Activated CD8-positive, alpha-beta memory T cell treated with anti-CD3 and anti-CD28 coated beads, Interleukin-2, amount 50 U/mL, for 4 hours (primary cell): ENCODE data around the gene TMEM39B.
"Not testable (repeated sequence)": the region's sequence is repeated elsewhere in the genome, so short reads cannot be mapped to it uniquely, and the experiment has no call there.

Experiments
- DNase-seq: peaks from one replicate; pipeline ENCODE4 v3.0.0-alpha.2; 2020

The TMEM39B gene

GRCh38 chr1:32072622-32073298, at the start of gene TMEM39B:
Gene TMEM39B, plus strand, starts transcription at chr1:32072939. Its CDS starts 109 bp downstream, at chr1:32073048.
- DNase-seq, result peak; percentile 91

GRCh38 chr1:32023351-32023750, 49.4 kb upstream of the TMEM39B start:
- DNase-seq, result no peak

- no peak for DNase-seq
Observed at GRCh38 chr1:32025515-32025914, 47.2 kb upstream of the TMEM39B start.

DNA sequence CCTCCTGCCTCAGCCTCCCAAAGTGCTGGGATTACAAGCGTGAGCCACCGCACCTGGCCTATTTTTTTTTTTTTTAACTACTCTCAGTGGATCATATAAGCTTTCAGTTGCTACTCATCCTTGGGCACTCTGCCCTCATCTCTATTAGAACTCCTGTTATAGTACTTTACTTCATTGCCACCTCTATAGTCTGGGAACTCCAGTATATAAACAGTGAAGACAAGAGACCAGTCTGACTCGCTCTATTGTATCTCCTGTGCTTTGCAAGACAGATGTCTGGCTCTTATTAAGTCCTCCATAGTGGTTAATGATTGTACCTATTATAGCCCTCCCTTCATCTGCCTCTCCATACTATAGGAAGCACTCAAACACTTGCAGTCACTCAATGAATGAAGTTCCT, 44.0 kb upstream of the TMEM39B start:
- no peak for DNase-seq

DNA sequence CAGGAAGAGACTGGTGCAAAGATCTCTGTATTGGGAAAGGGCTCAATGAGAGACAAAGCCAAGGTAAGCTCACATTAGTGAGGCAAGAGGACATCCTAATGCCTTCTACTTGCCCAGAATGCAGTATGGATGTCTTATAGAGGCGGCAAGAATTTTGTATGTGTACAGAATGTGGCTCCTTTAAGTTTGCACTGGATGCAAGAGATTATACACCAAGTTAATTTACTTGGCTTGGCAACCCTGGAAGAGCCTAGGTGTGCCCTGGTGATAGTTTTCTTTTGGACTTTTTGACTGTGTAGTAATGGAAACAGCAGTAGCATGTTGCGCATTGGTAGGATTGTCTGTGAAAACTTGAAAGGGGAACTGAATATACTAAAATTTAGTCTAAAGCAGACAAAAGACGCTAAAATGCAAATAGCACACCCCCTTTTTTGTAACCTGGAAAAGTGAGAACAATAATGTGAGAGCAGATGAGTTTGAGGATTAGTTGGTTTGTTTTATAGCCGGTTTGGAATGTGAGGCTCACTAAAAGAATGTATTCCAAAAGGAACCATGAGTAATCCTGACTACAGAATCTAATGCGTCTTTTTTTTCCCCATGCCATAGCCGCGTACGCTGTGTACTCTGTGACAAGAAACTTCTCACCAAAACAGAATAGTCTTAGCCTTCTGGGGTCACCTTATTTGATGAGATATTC, 41.0 kb upstream of the TMEM39B start:
- no peak for DNase-seq

DNA sequence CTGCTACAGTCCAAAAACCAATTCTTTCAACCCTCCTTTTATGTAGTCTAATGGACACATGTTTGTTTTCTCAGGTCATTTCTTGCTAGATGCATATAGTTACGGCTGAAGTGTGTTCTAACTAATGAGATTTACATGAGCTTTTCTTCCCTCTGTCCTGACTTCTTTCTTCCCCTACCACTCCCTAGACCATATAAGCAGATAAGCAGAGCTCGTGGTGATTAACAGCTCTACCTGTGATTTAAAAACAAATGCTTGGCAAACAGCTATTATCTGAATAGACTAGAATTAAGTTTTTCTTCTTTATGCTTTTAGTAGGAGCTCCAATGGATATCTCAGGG, 40.5 kb upstream of the TMEM39B start:
- DNase-seq, result no peak

DNA sequence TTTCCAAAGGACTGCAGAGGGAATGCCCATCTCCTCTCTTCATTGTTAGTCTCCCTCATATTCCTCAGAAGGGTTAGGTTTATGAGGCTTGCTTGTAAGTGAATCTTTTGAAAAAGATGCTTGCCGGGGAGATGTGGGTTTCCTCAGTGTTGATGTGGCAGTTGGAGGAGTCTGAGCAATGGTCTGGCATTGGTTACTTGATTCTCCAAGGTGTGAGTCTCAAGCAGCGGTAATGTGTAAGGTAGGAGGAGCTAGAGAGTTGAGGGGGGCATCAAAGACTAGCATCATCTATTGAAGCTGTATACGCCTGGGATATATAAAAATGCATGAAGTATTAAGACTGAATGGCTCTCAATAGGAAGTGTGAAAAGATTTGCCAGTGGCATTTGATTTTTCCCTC, 37.6 kb upstream of the TMEM39B start:
- DNase-seq, result no peak

GRCh38 chr1:32040711-32041110, 32.0 kb upstream of the TMEM39B start:
- no peak for DNase-seq

GRCh38 chr1:32042330-32042729, 30.4 kb upstream of the TMEM39B start:
- no peak for DNase-seq

GRCh38 chr1:32044234-32044633, 28.5 kb upstream of the TMEM39B start:
- no peak for DNase-seq

- no peak for DNase-seq
Observed at GRCh38 chr1:32045772-32046171, 27.0 kb upstream of the TMEM39B start.

- no peak for DNase-seq
Observed at GRCh38 chr1:32047701-32048100, 25.0 kb upstream of the TMEM39B start.

DNA sequence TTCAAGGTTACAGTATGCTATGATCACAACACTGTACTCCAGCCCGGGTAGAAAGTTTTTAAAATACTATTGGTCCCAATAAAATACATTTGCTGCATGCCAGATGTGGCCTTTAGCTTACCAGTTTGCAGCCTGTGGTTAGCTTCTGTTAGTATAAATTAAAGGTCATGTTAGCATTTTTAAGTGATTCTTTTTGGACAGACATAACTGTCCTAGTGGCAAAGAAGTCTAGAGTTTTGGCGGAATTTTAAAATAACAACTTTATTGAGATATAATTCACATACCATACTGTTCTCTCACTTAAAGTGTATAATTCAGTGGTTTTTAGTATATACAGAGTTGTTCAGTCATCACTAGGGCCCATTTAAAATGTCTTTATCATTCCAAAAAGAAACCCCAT, 24.3 kb upstream of the TMEM39B start:
- no peak for DNase-seq

DNA sequence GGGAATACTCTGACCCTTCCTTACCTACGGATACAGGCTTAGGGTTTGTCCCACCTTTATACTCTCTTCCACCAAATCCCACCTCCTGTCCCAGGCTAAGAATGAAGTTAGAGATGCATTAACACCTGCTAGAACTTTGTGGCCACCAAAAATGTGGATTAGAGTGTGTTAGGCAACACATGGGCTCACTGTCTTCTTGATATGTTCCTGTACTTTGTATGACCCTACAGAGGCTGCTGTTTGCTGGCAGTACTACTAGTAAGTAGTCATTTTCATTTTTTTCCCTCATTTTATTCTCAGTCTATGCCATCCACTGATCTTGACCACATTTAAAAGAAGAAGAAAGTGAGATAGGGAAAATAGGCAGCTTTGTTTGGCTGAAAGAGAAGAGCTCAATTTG, 21.0 kb upstream of the TMEM39B start:
- no peak for DNase-seq

- DNase-seq, result no peak
Observed at GRCh38 chr1:32052887-32053286, 19.9 kb upstream of the TMEM39B start.

GRCh38 chr1:32055416-32055815, 17.3 kb upstream of the TMEM39B start:
- DNase-seq, result no peak

DNA sequence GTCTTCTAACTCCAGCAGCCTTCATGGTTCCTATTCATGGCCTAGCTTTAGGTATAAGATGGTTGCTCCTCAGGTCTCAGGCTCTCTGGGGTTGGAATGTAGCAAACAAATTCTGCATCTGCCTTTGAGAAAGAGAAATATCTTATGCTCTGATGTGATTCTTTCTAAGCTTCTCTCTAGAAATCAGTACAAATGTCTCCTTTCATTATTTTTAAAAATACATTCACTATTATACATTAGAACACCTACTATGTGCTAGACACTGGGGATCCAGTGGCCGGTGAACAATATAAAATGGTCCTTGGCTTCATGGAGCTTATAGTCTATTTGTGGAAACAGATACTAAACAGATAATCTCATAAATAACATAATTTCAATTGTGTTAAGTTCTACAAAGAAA, 16.1 kb upstream of the TMEM39B start:
- no peak for DNase-seq

DNA sequence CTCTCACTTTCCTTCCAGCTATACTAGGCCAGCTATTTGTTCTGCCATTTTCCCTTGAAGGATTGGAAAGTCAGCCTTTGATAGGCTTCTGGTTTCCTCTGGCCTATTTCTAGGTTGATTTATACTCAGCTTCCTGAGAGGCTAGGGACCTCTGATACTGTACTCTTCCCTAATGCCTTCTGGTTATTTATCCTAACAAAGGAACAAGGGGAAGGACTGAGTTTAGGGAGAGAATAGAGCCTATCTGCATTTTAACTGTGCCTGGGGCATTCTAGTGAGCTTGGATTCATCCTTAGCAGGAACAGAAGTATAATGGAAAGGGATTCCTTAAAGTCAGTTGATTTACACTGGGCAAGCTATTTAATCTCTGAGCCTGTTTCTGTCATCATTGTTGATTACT, 11.8 kb upstream of the TMEM39B start:
- DNase-seq, result no peak

- no peak for DNase-seq
Observed at GRCh38 chr1:32062867-32063230, 9.9 kb upstream of the TMEM39B start.

- DNase-seq, result no peak
Observed at GRCh38 chr1:32063261-32063681, 9.5 kb upstream of the TMEM39B start.

DNA sequence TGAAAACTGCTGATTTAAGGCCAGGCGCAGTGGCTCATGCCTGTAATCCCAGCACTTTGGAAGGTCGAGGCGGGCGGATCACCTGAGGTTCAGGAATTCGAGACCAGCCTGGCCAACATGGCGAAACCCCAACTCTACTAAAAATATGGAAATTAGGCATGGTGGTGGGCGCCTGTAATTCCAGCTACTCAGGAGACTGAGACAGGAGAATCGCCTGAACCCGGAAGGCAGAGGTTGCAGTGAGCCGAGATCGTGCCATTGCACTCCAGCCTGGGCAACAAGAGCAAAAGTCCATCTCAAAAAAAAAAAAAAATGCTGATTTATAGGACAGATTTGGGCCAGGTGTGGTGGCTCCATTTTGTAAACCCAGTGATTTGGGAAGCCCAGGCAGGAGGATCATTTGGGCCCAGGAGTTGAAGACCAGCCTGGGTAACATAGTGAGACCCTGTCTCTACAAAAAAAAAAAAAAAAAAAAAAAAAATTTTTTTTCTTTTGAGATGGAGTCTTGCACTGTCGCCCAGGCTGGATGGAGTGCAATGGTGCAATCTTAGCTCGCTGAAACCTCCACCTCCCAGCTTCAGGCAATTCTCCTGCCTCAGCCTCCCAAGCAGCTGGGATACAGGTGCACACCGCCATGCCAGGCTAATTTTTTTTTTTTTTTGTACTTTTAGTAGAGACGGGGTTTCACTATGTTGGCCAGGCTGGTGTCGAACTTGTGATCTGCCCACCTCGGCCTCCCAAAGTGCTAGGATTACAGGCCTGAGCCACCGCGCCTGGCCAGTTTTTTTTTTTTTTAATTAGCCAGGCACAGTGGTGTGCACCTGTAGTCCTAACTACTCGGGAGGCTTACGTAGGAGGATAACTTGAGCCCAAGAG, 6.9 kb upstream of the TMEM39B start:
- not testable (repeated sequence) for DNase-seq

DNA sequence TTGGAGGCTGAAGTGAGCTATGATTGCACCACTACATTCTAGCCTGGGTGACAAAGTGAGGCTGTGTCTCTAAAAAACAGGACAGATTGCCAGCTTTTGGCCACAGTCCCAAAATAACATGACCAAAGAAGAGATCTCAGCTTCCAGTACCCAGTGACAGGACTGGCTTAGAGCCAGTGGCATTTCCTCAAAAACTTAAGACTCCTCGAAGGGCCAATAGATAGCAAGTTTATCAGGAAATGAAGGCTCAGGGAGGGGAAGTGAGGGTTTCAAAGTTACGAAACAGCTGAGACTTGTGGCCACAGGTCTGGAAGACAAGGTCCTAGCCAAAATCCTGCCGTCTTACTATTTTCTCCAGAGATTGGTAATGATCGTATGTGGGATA, 6.3 kb upstream of the TMEM39B start:
- no peak for DNase-seq

DNA sequence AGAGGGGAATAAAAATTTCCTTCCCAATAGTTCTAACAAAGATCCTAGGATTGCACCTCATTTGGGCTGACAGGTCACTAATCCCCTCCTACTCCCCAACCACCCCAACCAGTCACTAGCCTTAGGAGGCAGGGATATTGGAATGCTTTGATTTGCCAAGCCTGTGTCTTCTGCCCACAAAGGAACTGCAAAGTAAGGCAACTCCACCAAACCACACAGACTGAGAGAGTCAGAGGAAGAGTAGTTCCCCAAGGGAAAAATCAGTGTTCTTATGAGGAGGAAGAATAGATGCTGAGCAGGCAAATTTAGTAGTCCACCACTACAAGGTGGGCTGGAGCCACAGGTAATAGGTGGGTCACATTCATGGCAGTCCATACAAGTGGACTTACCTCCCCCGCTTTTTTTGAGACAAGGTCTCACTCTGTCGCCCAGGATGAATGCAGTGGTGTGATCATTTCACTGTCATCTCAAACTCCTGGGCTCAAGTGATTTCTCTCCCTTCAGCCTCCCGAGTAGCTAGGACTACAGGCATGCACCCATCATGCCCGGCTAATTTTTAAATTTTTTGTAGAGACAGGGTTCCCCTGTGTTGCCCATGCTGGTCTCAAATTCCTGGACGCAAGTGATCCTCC, 3.7 kb upstream of the TMEM39B start:
- DNase-seq, result no peak
